Middle frontal gyrus (tissue), 1 donor: ENCODE data around the gene PTGES2.
"Not testable (repeated sequence)": the region's sequence is repeated elsewhere in the genome, so short reads cannot be mapped to it uniquely, and the experiment has no call there.

Source experiments
- DNase-seq: peaks from one replicate; pipeline ENCODE4 v3.0.0-alpha.2; 2015; ENCODE audit warnings: low spot score; ENCODE audit errors: extremely low spot score

The PTGES2 gene

DNA sequence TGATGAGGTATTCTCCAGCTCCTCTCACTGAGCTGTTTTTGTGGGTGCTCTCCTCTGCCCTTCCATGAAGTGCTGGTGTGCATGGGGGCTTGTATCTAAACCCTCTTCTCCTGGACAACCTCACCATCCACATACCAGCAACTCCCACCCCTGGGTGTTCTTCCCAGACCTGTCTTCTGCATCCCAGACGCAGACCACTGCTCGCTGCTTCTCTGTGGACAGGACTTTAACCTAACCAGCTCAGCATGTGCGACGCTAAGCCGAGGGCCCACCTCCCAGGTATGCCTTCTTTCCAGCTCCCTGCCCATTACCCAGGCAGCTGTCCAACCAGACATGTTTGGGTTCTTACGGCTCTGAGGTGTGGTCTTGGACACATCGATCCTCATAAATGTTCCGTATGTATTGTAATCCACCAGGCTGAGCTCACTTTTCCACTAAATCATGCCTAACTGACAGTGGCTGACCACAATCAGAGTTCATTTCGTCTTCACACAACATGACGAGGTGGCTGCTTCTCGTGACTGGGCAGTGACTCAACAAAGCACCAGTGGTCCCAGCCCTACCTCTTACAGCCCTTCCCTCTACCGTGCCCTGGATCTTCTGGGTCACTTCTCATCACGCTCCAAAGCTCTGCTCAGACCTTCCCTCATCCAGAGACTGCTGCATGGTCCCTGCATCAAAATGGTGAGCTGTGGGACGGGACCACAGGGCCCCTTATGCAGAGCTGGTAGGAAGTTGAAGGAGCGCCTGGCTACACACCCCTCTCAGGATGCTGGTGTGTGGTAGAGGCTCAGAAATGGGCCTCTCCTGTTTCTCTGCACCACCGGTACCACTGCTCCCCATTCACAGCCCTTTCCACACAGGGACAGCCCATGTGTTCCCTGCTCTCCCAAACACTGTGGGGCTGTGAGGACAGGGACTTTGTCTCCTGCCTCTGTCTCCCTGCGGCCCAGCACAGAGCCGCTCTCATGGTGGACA lies 9.6 kb upstream of the PTGES2 start:
- DNase-seq: no peak

DNA sequence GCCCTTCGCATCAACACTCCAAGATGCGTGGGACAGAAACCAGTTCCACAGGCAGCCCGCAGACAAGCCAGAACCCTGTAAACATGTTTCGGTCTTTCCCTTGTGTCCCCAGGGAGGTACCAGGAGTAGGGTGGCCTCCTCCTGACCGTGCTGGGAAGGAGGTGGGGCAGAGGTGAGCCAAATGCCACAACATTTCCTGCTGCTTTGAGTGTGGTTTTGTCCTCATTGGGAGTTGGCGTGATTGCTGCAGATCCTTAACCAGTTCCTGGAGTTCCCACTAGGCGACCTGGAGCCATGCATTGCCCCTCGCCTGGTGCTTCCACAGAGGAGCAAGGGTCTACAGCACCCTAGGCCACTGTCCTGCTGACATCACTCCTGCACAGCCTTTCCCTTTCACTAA lies 8.0 kb upstream of the PTGES2 start:
- not testable (repeated sequence) for DNase-seq

DNA sequence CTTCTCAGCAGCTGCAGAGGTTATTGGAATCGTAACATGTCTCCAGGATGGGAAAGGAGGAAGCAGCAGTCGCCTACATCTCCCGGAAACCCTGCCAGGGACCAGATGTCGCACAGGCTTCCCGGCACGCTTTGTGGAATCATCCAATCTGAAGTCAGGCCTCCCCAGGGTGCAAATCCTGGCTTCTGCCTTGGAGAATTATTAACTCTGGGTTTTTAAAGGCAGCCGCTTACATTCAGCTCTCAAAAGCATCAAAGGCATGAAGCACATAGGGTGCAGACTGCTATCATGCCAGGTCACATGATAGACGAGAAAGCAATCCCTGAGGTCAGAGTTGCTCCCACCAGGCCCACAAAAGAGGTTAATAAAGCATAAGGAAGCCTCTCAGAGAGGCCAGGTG lies 4.6 kb upstream of the PTGES2 start:
- peak; percentile 13 for DNase-seq

DNA sequence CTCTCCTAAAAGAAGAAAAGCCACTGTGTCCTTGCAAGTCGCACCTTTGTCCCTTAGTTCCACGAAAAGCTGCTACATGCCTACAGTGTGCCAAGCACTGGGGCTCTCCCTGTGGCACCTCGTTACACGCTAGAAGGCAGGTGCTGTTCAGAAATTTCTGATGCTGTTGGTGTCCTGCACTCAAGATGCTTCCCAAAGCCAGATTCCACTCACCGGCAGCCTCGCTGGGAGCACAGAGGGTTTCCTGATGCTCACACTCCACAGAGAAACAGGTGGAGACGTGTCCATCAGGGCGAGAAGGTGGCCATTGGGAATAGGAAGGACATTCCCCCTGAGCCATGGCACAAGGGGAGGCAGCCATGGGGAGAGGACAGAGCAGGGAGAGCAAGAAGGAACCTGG lies 3.8 kb upstream of the PTGES2 start:
- DNase-seq: not testable (repeated sequence)

DNA sequence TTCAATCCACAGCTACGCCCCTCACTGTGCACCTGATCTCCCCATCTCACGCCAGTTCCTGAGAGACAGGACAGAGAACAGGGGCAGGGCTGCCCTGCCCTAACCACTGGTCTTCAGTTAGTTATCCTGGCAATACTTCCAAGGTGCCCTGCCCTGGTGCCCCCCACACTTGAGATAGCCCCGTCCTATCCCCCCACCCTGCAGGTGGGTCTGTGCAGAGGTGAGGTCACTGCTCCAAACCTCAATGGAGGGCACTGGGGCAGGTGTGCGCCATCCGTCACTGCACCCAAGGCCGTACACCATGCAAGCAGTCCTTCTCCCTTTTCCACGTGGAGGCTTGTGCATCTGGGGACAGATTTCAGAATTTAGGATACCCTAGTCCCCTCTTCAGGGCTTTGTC lies 3.1 kb upstream of the PTGES2 start:
- DNase-seq: not testable (repeated sequence)

DNA sequence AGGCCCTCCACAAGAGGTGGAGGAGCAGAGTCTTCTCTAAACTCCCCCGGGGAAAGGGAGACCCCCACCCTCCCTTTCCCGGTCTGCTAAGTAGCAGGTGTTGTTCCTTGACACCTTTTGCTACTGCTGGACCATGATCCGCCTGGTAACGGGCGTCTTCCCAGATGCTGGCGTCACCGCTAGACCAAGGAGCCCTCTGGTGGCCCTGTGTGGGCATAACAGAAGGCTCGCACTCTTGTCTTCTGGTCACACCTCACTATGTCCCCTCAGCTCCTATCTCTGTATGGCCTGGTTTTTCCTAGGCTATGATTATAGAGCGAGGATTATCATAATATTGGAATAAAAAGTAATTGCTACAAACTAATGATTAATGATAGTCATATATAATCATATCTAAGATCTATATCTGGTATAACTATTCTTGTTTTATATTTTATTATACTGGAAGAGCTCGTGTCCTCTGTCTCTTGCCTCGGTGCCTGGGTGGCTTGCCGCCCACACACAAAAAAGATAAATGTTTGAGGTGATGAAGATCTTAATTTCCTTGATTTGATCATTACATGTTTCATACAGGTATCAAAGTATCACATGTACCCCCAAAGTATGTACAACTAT lies 2.6 kb upstream of the PTGES2 start:
- DNase-seq: not testable (repeated sequence)

DNA sequence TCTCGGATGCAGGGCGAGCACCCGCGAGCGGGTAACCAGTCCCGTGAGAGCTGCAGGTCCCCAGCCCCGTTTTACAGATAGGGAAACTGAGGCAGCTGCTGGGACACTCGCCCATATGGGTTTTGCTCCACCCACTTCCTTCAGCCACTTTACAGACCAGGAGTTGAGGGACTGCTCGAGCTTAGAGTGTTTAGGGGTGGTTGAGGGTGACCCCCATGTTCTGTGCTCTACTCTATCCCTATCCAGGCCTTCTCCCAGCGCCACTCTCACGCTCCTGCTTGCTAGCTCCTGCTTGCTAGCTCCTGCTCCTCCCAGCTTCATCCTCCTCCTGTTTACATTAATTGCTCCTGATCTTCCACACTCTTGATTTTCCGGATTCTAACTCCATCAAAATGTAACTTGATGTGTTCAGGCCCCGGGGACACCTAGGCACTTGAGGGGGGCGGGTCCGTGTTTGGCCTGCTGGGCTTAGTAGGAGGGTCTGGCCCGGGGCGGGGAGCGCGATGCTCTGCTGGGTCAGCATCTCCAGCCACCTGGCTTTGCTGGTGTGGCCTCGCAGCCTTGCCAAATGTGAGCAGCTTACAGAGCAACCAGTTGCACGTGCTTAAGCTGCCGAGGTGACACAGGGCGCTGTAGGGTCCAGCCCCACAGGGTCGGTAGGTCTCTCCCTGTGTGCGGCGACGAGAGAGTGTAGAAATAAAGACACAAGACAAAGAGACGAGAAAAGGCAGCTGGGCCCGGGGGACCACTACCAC lies 1.5 kb upstream of the PTGES2 start:
- no peak for DNase-seq

DNA sequence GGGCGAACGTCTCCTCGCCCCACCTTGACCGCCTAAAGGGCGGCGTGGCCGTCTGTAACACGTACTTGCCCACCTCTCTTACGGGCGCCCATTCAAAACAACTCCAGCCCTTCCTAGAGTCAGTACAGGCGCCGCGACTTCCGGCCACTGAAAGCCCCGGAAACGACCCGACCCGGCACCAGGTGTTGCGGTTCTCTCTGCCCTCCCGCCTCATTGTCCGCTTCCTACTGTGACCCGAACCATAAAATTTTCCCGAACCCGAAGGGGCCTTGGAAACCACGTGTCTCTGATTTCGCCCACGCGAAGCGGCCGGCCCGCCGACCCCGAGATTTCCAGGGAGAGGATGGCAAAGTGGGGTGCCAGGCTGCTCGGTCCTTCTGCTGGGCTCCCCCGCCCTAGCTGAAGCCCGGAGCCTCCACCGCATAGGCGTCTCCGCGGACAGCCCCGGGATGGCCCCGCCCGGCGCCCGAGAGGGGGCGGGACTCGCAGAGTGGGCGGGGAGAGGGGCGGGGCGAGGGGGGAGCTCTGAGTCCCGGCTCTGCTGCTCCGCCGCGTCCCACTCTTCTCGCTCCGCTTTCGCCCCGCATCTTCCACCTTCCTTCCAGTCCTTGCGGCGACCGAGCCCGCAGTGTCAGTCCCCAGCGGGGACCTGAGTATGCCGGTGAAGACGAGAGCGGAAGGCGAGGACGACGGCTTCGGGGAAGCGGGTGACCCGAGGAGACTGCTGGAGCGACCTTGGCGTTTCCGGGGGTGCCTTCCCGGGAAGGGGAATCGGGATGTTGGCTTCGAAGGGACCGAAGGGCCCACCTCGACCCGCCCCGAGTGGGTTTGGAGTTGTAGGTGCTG lies 684 bp upstream of the PTGES2 start:
- peak; percentile 78 for DNase-seq

DNA sequence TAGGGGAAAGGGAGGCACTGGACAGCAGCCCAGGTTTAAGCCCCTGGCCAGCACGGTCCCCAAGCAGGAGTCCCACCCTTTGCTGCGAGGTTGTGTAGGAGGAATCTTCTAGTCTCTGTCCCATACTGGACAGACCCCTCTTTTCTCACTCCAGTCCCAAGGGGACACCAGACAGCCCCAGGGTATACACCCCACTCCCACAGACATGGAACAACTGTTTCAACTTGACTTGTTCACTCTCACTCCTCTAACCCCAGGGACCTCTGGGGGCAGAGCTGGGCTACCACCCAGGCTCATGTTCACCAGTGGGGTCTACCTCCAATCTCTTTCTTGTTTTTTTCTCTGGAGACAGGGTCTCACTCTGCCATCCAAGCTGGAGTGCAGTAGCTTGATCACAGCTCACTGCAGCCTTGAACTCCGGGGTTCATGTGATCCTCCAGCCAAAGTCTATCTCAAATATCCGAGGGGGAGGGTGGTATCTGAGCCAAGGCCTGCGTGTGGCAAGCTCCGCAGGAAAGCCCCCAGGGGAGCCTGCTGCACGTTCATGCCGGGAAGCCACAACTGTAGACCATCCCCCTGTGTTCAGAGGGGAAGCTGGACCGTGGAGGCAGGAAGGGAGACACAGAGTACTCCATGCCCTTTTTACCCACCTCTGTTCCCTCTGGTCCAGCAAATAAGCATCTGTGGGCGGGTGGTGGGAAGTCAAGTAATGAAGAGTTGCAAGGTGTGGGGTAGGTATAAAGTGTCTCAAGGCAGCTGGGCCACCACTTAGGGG lies 1.8 kb downstream of the PTGES2 start:
- no peak for DNase-seq

DNA sequence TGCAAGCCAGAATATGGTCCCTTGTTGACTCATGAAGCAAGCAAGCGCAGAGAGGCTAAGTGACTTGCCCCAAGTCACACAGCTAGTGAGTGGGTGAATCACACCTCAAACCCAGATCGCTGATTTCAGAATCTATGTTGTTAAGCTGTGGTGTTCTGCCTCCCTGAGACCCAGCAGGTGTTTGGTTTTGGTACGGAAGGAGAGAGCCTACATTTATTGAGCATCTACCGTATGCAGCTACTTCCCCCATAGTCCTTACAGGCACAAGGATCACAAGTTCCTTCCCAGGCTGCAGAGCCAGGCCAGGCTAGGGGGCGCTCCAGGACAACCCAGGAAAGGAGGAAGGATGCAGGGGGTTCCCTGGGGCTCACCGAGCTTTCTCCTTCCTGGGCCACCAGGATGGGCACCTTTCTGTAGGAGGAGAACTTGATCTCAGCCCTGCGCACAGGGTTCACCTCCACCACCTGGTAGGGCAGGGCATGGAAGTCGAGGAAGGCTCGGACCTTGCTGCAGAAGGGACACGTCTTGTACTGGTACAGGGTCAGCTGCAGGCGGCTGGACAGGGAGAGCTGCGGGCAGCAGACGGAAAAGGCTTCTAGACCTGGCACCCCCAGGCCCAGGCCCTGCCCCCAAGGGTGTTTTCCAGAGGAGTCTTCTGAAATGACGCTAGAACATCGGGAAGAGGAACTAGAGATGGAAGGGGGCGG lies 2.5 kb downstream of the PTGES2 start:
- DNase-seq: no peak

DNA sequence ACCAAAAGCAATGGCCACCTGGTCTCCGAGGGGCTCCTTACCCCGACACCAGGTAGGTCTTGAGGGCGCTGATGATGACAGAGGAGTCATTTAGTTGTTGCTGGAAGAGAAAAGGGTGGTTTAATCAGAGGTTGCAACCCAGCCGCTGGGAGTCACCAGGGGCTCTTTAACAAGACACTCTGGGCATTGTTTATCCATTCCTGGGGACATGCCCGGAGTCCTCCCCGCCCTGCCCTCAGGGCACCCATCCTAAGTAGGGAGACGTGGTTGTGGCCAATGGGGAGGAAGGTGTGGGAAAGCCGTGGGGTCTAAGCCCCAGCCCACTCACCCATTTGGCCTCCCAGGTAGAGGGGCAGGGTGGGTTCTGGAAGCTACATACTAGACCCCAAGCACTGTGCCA lies 3.1 kb downstream of the PTGES2 start:
- no peak for DNase-seq

DNA sequence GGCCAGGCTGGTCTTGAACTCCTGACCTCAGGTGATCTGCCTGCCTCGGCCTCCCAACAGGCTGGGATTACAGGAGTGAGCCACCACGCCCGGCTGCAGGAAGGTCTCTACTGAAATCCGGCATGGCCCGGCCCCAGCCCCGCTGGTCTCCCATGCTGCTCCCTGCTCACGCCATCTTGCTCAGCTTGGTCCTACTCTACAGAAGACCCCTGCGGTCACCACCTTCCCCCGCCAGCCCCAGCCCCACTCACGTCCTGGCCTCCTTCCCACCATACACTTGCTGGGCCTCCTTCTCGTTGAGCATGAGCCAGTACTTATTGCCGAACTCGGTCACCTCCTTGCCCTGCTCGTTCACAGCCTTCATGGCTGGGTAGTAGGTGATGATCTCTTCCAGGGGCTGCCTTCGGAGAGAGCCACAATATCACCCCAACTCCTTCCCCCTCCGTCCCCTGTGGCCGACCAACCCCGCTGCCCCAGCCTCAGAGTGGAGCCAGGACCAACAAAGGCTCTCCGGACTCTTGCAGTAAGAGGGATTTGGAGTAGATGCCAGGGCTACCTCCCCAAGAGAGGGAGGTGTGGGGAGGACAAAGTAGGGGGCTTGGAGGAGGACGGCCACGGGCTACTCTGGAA lies 4.0 kb downstream of the PTGES2 start:
- no peak for DNase-seq

DNA sequence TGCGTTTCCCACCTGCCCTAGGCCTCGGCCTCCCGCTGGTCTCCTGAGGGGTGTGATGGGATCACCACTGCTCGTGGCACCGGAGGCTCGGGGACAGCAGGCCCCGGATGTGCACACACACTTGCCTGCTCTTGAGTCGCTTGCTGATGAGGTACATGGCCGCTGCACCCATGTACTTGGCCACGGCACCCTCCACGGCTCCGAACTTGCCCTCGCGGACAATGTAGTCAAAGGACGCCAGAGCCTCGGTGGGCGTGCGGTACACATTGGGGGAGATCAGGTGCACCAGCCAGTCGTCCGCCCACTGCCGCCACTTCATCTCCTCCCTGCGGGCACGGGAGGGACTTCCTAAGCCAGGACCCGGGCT lies 4.7 kb downstream of the PTGES2 start:
- no peak for DNase-seq

DNA sequence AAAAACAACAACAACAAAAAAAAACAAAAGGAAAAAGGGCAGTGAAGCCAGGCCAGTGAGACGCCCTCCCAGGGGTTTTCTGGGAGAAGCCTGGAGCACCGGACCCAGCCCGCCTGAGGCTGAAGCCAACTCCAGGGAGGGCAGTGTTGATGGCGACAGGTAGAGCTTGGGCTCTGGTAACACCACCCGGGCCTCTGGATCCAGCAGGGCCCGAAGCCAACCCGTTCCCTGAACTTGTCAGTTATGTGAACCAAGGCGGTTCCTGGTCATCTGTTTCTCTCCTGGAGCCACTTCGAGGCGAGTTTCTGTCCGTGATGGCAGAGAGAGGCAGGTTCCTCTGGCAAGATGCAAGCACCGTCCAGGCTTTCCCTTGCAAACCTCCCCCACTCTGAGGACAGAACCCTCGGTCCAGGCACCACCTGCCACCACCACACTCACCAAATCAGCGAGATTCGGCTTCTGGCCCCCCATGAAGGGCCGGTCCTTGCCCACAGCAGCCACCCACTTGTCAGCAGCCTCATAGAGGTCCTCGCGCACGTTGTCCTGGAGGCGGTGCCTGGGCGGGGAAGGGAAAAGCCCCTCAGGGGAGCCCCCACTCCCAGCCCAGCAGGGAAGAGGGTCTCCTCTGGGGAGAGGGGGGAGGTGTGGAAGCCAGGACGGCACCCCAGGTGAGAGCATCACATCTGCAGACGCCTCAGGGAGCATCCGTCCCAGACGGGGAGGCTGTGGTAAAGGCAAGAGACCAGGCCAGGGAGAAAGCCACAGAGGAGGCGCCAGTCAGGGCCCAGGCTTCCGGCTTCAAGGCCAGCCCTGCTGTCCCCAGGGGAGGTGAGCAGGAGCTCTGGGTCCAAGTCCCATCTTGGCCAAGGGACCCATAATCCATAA lies 5.4 kb downstream of the PTGES2 start:
- DNase-seq: no peak

DNA sequence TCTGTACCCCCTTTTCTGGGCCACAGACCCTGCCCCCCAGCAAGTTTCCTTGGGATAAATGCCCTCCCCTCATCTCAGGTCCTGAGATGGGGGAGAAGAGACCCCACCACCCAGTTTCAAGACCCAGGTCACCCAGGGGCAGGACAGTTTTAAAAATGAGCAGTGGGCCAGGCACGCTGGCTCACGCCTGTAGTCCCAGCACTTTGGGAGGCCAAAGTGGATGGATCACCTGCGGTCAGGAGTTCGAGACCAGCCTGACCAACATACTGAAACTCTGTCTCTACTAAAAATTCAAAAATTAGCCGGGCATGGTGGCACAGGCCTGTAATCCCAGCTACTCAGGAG lies 6.1 kb downstream of the PTGES2 start:
- no peak for DNase-seq

DNA sequence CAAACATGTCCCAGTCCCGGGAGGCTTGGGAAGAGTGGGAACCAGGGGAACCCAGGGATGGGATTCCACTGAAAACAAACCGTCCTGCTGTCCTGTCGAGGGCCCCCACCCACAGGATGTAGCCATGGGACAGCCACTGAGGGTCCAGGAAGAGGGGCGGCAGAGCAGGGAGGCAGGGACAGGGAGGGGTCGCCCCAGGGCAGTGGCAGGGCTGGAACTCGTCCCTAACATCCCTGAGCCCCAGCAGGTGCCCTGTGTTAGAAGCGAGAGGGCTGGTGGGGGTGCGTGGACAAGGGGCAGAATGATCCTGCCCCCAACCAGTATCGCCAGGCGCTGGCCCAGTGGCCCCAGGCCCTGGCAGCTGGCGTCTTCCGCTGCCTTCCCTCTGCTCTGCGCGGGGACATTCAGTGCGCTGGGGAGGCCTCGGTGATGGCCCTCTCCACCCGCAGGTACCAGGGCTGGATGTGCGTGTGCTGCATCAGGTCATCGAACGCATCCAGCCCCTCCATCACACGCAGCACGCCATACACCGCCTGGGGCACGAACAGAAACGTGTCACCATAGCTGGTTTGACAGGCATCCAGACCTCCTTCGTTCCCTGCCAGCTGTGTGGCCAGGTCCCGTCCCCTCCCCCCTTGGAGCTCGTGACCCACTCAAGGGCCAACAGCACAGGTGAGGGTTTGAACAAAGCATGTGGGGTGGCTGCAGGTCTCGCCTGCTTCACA lies 6.6 kb downstream of the PTGES2 start:
- no peak for DNase-seq

DNA sequence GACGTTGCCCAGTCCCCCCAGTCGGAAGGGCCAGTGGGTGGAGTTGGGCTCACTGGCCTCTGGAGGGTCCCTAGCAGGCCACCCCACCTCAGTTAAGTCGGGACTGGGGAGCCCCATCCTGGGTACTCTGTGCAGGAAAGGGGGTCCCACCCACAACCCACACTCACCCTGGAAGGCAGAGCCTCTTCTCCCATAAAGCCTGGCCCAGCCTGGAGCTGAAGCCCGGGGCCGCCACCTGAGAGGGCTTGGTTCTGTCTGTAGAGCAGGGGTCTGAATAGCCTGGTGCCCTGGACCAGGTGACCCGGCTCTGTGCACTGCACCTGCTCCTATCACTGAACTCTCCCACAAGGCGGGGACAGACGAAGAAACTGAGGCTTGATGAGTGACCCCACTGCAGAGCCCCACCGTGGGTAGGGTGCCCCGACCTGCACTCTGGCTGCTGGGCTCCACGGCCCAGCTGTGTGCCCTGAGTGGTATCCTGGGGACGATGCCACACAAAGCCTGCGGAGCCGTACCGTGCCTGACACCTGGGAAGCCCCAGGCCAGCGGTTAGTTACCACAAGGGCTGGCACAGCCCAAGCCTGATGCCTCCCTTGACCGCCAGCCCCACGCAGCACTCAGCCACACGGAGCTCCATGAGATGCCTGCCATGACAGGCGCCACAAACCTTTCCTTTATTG lies 7.3 kb downstream of the PTGES2 start:
- DNase-seq: no peak
